ENCODE measurements around the gene GPD2.

DNA sequence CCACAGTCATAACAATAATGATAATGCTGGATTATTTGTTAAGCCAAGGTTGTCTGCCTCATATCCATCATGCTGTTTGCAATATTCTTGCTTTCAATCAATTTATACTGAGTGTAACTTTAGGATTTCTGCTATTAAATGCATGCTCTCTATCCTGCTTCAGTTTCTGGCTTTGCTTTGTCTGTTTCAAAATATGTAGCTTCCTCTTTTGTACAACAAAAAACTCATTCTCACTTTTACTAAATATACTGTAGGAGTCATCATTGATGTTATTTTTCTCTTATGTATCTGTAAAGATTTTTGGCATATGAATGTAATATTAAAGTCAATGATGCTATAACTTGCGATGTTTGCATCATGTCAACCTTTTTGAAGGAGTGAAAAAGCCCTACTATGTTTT lies 149.3 kb downstream of the GPD2 start:
- TF ChIP-seq POLR2AphosphoS5 (IDR thresholded peaks at IDR 0.05; ENCODE audit: low read depth, low read length) (no peak), EZH2 (IDR thresholded peaks at IDR 0.05; ENCODE audit: low read depth, low read length, severe bottlenecking) (no peak), SIN3A (conservative IDR thresholded peaks at IDR 0.05 in 1 of 2, IDR thresholded peaks at IDR 0.05 in 1 of 2; ENCODE audit: low read depth in 1 of 2, low read length in 2 of 2) (no peak), POLR2A (IDR thresholded peaks at IDR 0.05; ENCODE audit: control extremely low read depth in 1 of 2, low read depth in 2 of 2, low read length in 2 of 2) (no peak), EP300 (IDR thresholded peaks at IDR 0.05; ENCODE audit: borderline replicate concordance in 1 of 2, low read depth in 2 of 2, low read length in 2 of 2) (no peak), YY1 (IDR thresholded peaks at IDR 0.05; ENCODE audit: low read depth, low read length) (no peak), JUN (IDR thresholded peaks at IDR 0.05; ENCODE audit: low read depth, low read length) (no peak), BRCA1 (IDR thresholded peaks at IDR 0.05; ENCODE audit: low read depth, low read length) (no peak), FOSL1 (IDR thresholded peaks at IDR 0.05; ENCODE audit: insufficient read depth, low read depth, low read length) (no peak), SUZ12 (IDR thresholded peaks at IDR 0.05; ENCODE audit: low read length) (no peak)
- TF ChIP-seq, protein P1, sequence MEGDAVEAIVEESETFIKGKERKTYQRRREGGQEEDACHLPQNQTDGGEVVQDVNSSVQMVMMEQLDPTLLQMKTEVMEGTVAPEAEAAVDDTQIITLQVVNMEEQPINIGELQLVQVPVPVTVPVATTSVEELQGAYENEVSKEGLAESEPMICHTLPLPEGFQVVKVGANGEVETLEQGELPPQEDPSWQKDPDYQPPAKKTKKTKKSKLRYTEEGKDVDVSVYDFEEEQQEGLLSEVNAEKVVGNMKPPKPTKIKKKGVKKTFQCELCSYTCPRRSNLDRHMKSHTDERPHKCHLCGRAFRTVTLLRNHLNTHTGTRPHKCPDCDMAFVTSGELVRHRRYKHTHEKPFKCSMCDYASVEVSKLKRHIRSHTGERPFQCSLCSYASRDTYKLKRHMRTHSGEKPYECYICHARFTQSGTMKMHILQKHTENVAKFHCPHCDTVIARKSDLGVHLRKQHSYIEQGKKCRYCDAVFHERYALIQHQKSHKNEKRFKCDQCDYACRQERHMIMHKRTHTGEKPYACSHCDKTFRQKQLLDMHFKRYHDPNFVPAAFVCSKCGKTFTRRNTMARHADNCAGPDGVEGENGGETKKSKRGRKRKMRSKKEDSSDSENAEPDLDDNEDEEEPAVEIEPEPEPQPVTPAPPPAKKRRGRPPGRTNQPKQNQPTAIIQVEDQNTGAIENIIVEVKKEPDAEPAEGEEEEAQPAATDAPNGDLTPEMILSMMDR (IDR thresholded peaks at IDR 0.05; ENCODE audit: control extremely low read depth in 1 of 3, insufficient read depth in 1 of 3, low read depth in 1 of 3, low read length in 3 of 3): no peak
- TF ChIP-seq, protein P2, sequence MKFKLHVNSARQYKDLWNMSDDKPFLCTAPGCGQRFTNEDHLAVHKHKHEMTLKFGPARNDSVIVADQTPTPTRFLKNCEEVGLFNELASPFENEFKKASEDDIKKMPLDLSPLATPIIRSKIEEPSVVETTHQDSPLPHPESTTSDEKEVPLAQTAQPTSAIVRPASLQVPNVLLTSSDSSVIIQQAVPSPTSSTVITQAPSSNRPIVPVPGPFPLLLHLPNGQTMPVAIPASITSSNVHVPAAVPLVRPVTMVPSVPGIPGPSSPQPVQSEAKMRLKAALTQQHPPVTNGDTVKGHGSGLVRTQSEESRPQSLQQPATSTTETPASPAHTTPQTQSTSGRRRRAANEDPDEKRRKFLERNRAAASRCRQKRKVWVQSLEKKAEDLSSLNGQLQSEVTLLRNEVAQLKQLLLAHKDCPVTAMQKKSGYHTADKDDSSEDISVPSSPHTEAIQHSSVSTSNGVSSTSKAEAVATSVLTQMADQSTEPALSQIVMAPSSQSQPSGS (IDR thresholded peaks at IDR 0.05; ENCODE audit: low read length): no peak
- TF ChIP-seq, protein P3, sequence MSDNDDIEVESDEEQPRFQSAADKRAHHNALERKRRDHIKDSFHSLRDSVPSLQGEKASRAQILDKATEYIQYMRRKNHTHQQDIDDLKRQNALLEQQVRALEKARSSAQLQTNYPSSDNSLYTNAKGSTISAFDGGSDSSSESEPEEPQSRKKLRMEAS (IDR thresholded peaks at IDR 0.05): no peak

Measured in H1 (cell line).